Subcutaneous abdominal adipose tissue (tissue), 5 donors: Measurements from ENCODE around the gene CYGB.

Experiments used
- H3K27ac ChIP-seq: one replicate; pipeline ENCODE4 v1.7.0; 2013; ENCODE audit warnings: low read depth, mild to moderate bottlenecking, inconsistent platforms, low read length, moderate library complexity
- H3K27me3 ChIP-seq, 5 donors: one replicate each; pipeline ENCODE4 v1.7.0; 2013; ENCODE audit warnings: low read length in 5 of 5, inconsistent platforms in 1 of 5; ENCODE audit not compliant: control insufficient read depth in 5 of 5, insufficient read depth in 4 of 5
- H3K36me3 ChIP-seq, 5 donors: one replicate each; pipeline ENCODE4 v1.7.0; 2013; ENCODE audit warnings: low read length in 5 of 5; ENCODE audit not compliant: control insufficient read depth in 5 of 5, insufficient read depth in 5 of 5
- H3K4me1 ChIP-seq, 5 donors: one replicate each; pipeline ENCODE4 v1.7.0; 2013; ENCODE audit warnings: low read length in 5 of 5, mild to moderate bottlenecking in 3 of 5, moderate library complexity in 1 of 5; ENCODE audit not compliant: control insufficient read depth in 5 of 5, insufficient read depth in 5 of 5
- H3K4me3 ChIP-seq, 5 donors: one replicate each; pipeline ENCODE4 v1.7.0; 2013; ENCODE audit warnings: low read length in 5 of 5, low read depth in 1 of 5
- H3K9ac ChIP-seq, 5 donors: one replicate each; pipeline ENCODE4 v1.7.0; 2013; ENCODE audit warnings: low read length in 5 of 5, mild to moderate bottlenecking in 4 of 5, moderate library complexity in 3 of 5
- H3K9me3 ChIP-seq, 5 donors: one replicate each; pipeline ENCODE4 v1.7.0; 2013; ENCODE audit warnings: low read length in 5 of 5; ENCODE audit not compliant: control insufficient read depth in 5 of 5
- donor health status: healthy.
- donor health status: healthy.
- donor health status: healthy.
- donor health status: healthy.
- donor health status: healthy.

Gene CYGB

GRCh38 chr17:76544546-76545365, 7.2 kb upstream of the CYGB start:
- H3K27ac ChIP-seq = no peak overlapping the region
- no peaks in the 10 kb centered on the region for H3K27me3 ChIP-seq
- no peak overlapping the region for H3K4me3 ChIP-seq
- no peaks in the 10 kb centered on the region for H3K36me3 ChIP-seq
- H3K9ac ChIP-seq = peak overlapping the region in 2 of 5 donors; percentile 17 to 33
- H3K9me3 ChIP-seq = no peaks in the 10 kb centered on the region
- H3K4me1 ChIP-seq = peaks cover 13 to 61% (median 53%) of the 10 kb centered on the region in 5 donors

- H3K36me3 ChIP-seq = no peaks in the 10 kb centered on the region
- H3K9me3 ChIP-seq = no peaks in the 10 kb centered on the region
- H3K27ac ChIP-seq = no peak overlapping the region
- H3K4me1 ChIP-seq = peaks cover 15 to 69% (median 59%) of the 10 kb centered on the region in 5 donors
- H3K4me3 ChIP-seq = no peak overlapping the region
- peak overlapping the region in 2 of 5 donors; percentile 17 to 33 for H3K9ac ChIP-seq
- H3K27me3 ChIP-seq = no peaks in the 10 kb centered on the region
Measured at GRCh38 chr17:76543826-76544545, 6.5 kb upstream of the CYGB start.

DNA sequence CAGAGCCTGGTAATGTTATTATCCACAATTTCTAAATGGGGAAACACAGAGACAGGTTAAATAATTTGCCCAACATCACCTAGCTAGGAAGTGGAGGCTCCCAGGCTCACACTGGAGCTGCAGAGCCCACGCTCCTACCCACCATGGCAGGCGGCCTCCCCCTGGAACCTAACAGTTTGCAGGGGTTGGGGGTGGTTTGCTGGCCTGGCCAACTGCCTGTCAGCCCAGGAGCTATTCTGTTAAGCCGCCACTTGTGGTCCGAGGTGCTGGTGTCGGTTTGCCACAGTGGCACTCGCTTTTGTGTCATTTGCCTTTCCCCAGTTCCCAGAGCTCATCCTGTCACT, 5.9 kb upstream of the CYGB start:
- H3K27ac ChIP-seq = no peak overlapping the region
- H3K4me1 ChIP-seq = peaks cover 15 to 71% (median 60%) of the 10 kb centered on the region in 5 donors
- H3K36me3 ChIP-seq = no peaks in the 10 kb centered on the region
- no peaks in the 10 kb centered on the region for H3K9me3 ChIP-seq
- H3K4me3 ChIP-seq = no peak overlapping the region
- peaks cover 0 to 2% (median 0%) of the 10 kb centered on the region in 5 donors for H3K27me3 ChIP-seq
- peak overlapping the region in 1 of 5 donors; percentile 1 for H3K9ac ChIP-seq

- no peak overlapping the region for H3K9ac ChIP-seq
- no peak overlapping the region for H3K27ac ChIP-seq
- H3K4me1 ChIP-seq = peaks cover 15 to 72% (median 61%) of the 10 kb centered on the region in 5 donors
- H3K4me3 ChIP-seq = no peak overlapping the region
- H3K27me3 ChIP-seq = peaks cover 0 to 4% (median 0%) of the 10 kb centered on the region in 5 donors
- no peaks in the 10 kb centered on the region for H3K36me3 ChIP-seq
- no peaks in the 10 kb centered on the region for H3K9me3 ChIP-seq
Measured at GRCh38 chr17:76542984-76543383, 5.5 kb upstream of the CYGB start.

DNA sequence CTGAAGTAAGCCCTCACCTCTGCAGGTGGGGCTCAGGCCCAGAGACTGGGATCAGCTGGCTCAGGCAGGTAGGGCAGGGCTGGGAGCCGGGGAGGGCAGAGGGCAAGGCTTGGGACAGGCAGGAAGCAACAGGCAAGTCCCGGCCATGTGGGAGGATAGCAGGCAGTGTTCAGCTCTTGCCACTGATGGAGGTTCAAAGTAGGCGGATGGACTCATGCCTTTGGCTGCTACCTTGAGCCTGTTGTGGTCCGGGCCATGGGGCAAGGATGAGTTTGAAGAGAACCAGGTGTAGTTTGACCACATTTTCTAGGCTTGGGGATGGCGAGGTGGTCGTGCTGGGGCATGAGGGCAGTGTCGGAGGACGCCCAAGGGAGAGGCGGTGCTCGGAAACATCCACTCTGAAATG, 5.1 kb upstream of the CYGB start:
- no peak overlapping the region for H3K9ac ChIP-seq
- H3K27me3 ChIP-seq = peaks cover 0 to 4% (median 0%) of the 10 kb centered on the region in 5 donors
- H3K36me3 ChIP-seq = no peaks in the 10 kb centered on the region

GRCh38 chr17:76541739-76542454, 4.4 kb upstream of the CYGB start:
- Histone ChIP-seq H3K4me3 (no peak overlapping the region), H3K9ac (no peak overlapping the region), H3K36me3 (no peaks in the 10 kb centered on the region), H3K9me3 (no peaks in the 10 kb centered on the region), H3K4me1 (peaks cover 9 to 69% (median 56%) of the 10 kb centered on the region in 5 donors), H3K27me3 (peaks cover 0 to 4% (median 0%) of the 10 kb centered on the region in 5 donors), H3K27ac (no peak overlapping the region)

More for the DNA sequence above, 5.1 kb upstream of the CYGB start:
- no peaks in the 10 kb centered on the region for H3K9me3 ChIP-seq
- no peak overlapping the region for H3K27ac ChIP-seq
- no peak overlapping the region for H3K4me3 ChIP-seq
- H3K4me1 ChIP-seq = peaks cover 15 to 72% (median 59%) of the 10 kb centered on the region in 5 donors

DNA sequence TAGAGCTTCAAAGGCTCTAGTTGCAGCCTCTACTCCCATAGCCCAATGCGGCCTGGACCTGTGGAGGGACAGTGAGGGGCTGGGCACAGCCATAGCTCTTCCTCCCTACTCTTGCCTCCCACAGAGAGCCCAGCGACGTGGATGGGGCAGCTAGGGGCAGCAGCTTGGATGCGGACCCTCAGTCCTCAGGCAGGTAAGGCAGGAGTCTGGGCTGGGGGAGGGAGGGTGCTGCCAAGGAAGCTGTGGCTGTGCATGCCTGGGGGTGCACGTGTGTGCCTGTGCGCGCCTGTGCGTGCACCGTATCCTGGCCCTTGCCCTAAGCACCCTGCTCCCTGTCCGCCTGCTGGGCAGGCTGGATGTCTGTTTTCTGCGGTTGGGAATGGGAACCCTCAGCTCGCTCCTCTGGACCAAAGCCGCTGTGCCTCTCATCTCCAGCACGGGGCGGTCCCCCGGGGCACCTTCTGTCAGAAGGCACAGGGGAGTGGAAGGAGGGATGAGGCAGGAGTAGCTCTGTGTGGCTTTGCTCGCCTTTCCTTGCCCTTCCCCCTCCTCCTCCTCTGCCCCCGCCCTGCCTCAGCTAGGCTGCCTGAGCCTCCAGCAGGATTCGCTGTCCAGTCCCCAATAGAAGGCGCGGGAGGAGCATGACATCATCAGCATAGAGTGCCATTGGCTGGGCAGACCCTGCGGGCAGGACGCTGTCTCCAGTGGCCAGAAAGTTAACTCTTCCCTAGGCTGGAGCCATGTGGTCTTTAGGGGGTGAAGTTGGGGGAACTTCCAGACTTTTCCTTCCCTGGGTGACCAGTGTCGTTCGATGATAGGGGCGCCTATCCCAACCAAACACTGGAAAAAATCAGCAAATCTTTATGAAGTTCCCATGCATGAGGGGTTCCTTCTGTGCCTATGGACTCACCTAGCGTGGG, 3.1 kb upstream of the CYGB start:
- H3K9ac ChIP-seq = peak overlapping the region in 2 of 5 donors; percentile 64 to 72

GRCh38 chr17:76539631-76540271, 2.2 kb upstream of the CYGB start, which contains the start of gene PRCD:
PRCD (plus strand) TSS chr17:76540044; CDS start chr17:76540142, 98 bp downstream.
- Histone ChIP-seq H3K36me3 (no peaks in the 10 kb centered on the region), H3K4me3 (peak within 1 kb of the TSS; percentile 59 to 70 (median 67)), H3K4me1 (peaks cover 13 to 77% (median 70%) of the 10 kb centered on the region in 5 donors), H3K27me3 (peaks cover 0 to 4% (median 0%) of the 10 kb centered on the region in 5 donors), H3K9ac (peak within 1 kb of the TSS in 2 of 5 donors; percentile 71 to 72), H3K9me3 (no peaks in the 10 kb centered on the region), H3K27ac (peak within 1 kb of the TSS; percentile 41)

More for the DNA sequence above, 3.1 kb upstream of the CYGB start:
- peaks cover 0 to 4% (median 0%) of the 10 kb centered on the region in 5 donors for H3K27me3 ChIP-seq
- H3K4me1 ChIP-seq = peaks cover 10 to 75% (median 65%) of the 10 kb centered on the region in 5 donors
- H3K9me3 ChIP-seq = no peaks in the 10 kb centered on the region
- no peak overlapping the region for H3K27ac ChIP-seq
- no peaks in the 10 kb centered on the region for H3K36me3 ChIP-seq
- peak overlapping the region; percentile 59 to 70 (median 67) for H3K4me3 ChIP-seq
